Erythroblast (primary cell): ENCODE data around the gene GSTA1.
"Not testable (repeated sequence)": the region's sequence is repeated elsewhere in the genome, so short reads cannot be mapped to it uniquely, and the experiment has no call there.

Source experiments
- DNase-seq, 2 experiments: peaks; one replicate each; lab custom pipeline; 2025; lab: John Stamatoyannopoulos, UW
- GATA1 ChIP-seq: IDR thresholded peaks from 2 replicates; pipeline ENCODE4 v1.6.1; 2011; ENCODE audit warnings: low read depth, mild to moderate bottlenecking, control low read depth, low read length, moderate library complexity
- POLR2A ChIP-seq: IDR thresholded peaks from 2 replicates; pipeline ENCODE4 v1.6.1; 2011; ENCODE audit warnings: mild to moderate bottlenecking, low read length

Gene GSTA1

GRCh38 chr6:52803668-52804255, at the start of gene GSTA1:
GSTA1 (minus strand) TSS chr6:52803816; CDS start chr6:52799267, 4,549 bp downstream.
- not testable (repeated sequence) for DNase-seq

- TF ChIP-seq GATA1: no peak
- TF ChIP-seq POLR2A: no peak
- no peak for DNase-seq
Measured at GRCh38 chr6:52849137-52849536, 45.5 kb upstream of the GSTA1 start.

GRCh38 chr6:52846002-52846401, 42.4 kb upstream of the GSTA1 start:
- TF ChIP-seq GATA1: no peak
- TF ChIP-seq POLR2A: no peak
- DNase-seq: no peak

GRCh38 chr6:52843605-52844004, 40.0 kb upstream of the GSTA1 start:
- no peak for DNase-seq
- TF ChIP-seq POLR2A: no peak
- TF ChIP-seq GATA1: no peak

- no peak for DNase-seq
- TF ChIP-seq GATA1: no peak
- TF ChIP-seq POLR2A: no peak
Measured at GRCh38 chr6:52840763-52841585, 37.4 kb upstream of the GSTA1 start, which contains the start of gene GSTA5. GSTA5 (minus strand) TSS chr6:52840813.

- DNase-seq: peak; percentile 51 to 73
- TF ChIP-seq GATA1 (no peak), POLR2A (no peak)
Measured at GRCh38 chr6:52839124-52840055, 35.8 kb upstream of the GSTA1 start.

GRCh38 chr6:52834481-52834880, 30.9 kb upstream of the GSTA1 start:
- no peak for DNase-seq
- no peak for TF ChIP-seq POLR2A

GRCh38 chr6:52830869-52831268, 27.3 kb upstream of the GSTA1 start:
- not testable (repeated sequence) for DNase-seq

GRCh38 chr6:52829046-52829817, 25.6 kb upstream of the GSTA1 start:
- DNase-seq: no peak
- TF ChIP-seq POLR2A (no peak), GATA1 (no peak)

GRCh38 chr6:52828621-52829020, 25.0 kb upstream of the GSTA1 start:
- DNase-seq: not testable (repeated sequence)

- not testable (repeated sequence) for DNase-seq
Measured at GRCh38 chr6:52827073-52827783, 23.6 kb upstream of the GSTA1 start.

- DNase-seq: no peak
- TF ChIP-seq GATA1: no peak
- TF ChIP-seq POLR2A: no peak
Measured at GRCh38 chr6:52826513-52826912, 22.9 kb upstream of the GSTA1 start.

GRCh38 chr6:52825900-52826459, 22.4 kb upstream of the GSTA1 start:
- not testable (repeated sequence) for DNase-seq

GRCh38 chr6:52825270-52825793, 21.7 kb upstream of the GSTA1 start:
- not testable (repeated sequence) for DNase-seq
